Measurements from ENCODE around the gene HAPLN2.

DNA sequence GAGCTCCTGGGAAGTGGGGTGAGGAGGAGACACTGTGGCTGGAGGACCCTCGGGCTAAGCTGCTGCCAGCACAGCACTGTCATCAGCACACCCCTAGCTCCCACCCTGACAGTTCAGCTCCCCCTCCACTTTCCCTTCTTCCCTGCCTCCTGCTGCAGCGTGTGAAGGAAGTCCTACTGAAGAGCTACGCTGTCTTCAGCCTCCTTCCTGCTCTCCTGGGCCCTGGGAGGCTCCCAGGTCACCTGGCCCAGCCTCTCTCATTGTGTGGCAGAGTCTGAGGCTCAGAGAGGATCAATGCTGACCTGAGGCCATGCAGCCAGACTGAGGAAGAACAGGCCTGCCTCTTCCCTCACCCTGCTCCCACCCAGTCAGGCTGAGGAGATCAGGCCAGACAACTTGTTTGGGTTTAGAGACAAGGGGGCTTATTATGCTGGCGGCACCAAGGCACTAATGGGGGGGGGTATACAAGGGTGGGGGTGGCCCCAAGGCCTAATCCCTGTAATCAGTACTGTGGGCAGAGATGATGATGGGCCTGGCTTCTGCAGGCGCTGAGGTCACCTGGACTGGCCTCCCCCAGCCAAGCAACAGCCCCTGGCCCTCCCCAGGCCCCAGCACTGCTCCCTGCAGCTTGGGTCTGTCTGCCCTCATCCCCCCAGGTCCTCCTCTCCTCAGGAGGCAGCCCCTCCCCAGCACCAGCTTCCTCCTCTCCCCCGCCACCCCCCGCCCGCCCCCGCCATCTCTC lies 48.9 kb downstream of the HAPLN2 start:
- TF ChIP-seq, protein P1, sequence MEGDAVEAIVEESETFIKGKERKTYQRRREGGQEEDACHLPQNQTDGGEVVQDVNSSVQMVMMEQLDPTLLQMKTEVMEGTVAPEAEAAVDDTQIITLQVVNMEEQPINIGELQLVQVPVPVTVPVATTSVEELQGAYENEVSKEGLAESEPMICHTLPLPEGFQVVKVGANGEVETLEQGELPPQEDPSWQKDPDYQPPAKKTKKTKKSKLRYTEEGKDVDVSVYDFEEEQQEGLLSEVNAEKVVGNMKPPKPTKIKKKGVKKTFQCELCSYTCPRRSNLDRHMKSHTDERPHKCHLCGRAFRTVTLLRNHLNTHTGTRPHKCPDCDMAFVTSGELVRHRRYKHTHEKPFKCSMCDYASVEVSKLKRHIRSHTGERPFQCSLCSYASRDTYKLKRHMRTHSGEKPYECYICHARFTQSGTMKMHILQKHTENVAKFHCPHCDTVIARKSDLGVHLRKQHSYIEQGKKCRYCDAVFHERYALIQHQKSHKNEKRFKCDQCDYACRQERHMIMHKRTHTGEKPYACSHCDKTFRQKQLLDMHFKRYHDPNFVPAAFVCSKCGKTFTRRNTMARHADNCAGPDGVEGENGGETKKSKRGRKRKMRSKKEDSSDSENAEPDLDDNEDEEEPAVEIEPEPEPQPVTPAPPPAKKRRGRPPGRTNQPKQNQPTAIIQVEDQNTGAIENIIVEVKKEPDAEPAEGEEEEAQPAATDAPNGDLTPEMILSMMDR (IDR thresholded peaks at IDR 0.05), result no peak
- TF ChIP-seq POLR2A (IDR thresholded peaks at IDR 0.05), result no peak
